IMR-90 (cell line): ENCODE data around the gene MNT. TPM values are rescaled to one million over a fixed set of nuclear protein-coding genes. Genes with fewer than 3 reads are reported as not detected.
A peak's percentile ranks its signal among the peaks of the same experiment; 100 is the strongest.

Experiments
- ATAC-seq: fragments of 200-7000 bp; cut with Tn5 transposase; 2 replicates; pipeline ENCODE4 v1.9.1; 2020; ENCODE audit warnings: low read depth, mild to moderate bottlenecking, moderate library complexity
- BruUV-seq: library from RNA; stranded (reverse); fragments of 400-500 nt; replicated peaks from 2 replicates; lab custom pipeline; 2021; lab: Mats Ljungman, UMichigan
- CTCF ChIA-PET: fragments of 300-600 bp; formaldehyde crosslinking; extraction: SDS; loops from one replicate; lab custom pipeline; 2021; ENCODE audit warnings: antibody characterized with exemption; lab: Yijun Ruan, JAX
- POLR2A ChIA-PET: fragments of 300-600 bp; sonication (Branson Sonifier 250); formaldehyde crosslinking; loops from one replicate; lab custom pipeline; 2022; ENCODE audit warnings: antibody characterized with exemption; ENCODE audit not compliant: unreplicated experiment; lab: Charles Lee
- DNase-seq: peaks from one replicate; pipeline ENCODE4 v3.0.0; 2013
- H2AFZ ChIP-seq: replicated peaks from 2 replicates; pipeline ENCODE3; 2013; ENCODE audit warnings: low read length, mild to moderate bottlenecking; ENCODE audit not compliant: poor library complexity
- H2AK5ac ChIP-seq: 2 replicates; pipeline ENCODE4 v1.6.1; 2013; ENCODE audit warnings: low read depth, low read length, inconsistent platforms
- H2AK9ac ChIP-seq: replicated peaks from 2 replicates; pipeline ENCODE3; 2013; ENCODE audit warnings: mild to moderate bottlenecking, low read depth, low read length, moderate library complexity; ENCODE audit not compliant: poor library complexity
- H2BK120ac ChIP-seq: 2 replicates; pipeline ENCODE4 v1.6.1; 2013; ENCODE audit warnings: low read depth, low read length, inconsistent platforms
- H2BK15ac ChIP-seq: 3 replicates; pipeline ENCODE4 v1.6.1; 2013; ENCODE audit warnings: low read depth, low read length, inconsistent platforms
- H2BK20ac ChIP-seq: 2 replicates; pipeline ENCODE4 v1.6.1; 2013; ENCODE audit warnings: low read depth, mild to moderate bottlenecking, inconsistent platforms, low read length, moderate library complexity
- H2BK5ac ChIP-seq: 2 replicates; pipeline ENCODE4 v1.6.1; 2013; ENCODE audit warnings: mild to moderate bottlenecking, low read depth, low read length, inconsistent platforms; ENCODE audit not compliant: poor library complexity, severe bottlenecking
- H3K14ac ChIP-seq: replicated peaks from 2 replicates; pipeline ENCODE4 v1.6.1; 2013; ENCODE audit warnings: low read depth, low read length, inconsistent platforms
- H3K18ac ChIP-seq: 2 replicates; pipeline ENCODE4 v1.6.1; 2013; ENCODE audit warnings: low read depth, low read length, control low read depth
- H3K23ac ChIP-seq: 2 replicates; pipeline ENCODE4 v1.6.1; 2013; ENCODE audit warnings: low read depth, low read length, inconsistent platforms
- H3K27ac ChIP-seq: 2 replicates; pipeline ENCODE4 v1.5.1; 2013; ENCODE audit warnings: mild to moderate bottlenecking, control low read depth, low read length; ENCODE audit not compliant: insufficient read depth
- H3K27me3 ChIP-seq: 2 replicates; pipeline ENCODE4 v1.6.1; 2013; ENCODE audit warnings: low read length; ENCODE audit not compliant: control insufficient read depth, insufficient read depth
- H3K36me3 ChIP-seq: 2 replicates; pipeline ENCODE4 v1.6.1; 2013; ENCODE audit warnings: low read length, mixed read lengths; ENCODE audit not compliant: control insufficient read depth, insufficient read depth
- H3K4ac ChIP-seq: 2 replicates; pipeline ENCODE4 v1.6.1; 2013; ENCODE audit warnings: low read depth, low read length, inconsistent platforms
- H3K4me1 ChIP-seq: 2 replicates; pipeline ENCODE4 v1.6.1; 2013; ENCODE audit warnings: low read length, mixed read lengths; ENCODE audit not compliant: control insufficient read depth, insufficient read depth
- H3K4me2 ChIP-seq: 2 replicates; pipeline ENCODE4 v1.6.1; 2013; ENCODE audit warnings: low read depth, mild to moderate bottlenecking, control low read depth, low read length, moderate library complexity
- H3K4me3 ChIP-seq: 2 replicates; pipeline ENCODE4 v1.5.1; 2013; ENCODE audit warnings: low read depth, mild to moderate bottlenecking, control low read depth, low read length, moderate library complexity; ENCODE audit not compliant: insufficient read depth
- H3K56ac ChIP-seq: 2 replicates; pipeline ENCODE4 v1.6.1; 2013; ENCODE audit warnings: low read length, inconsistent platforms; ENCODE audit not compliant: insufficient read depth; ENCODE audit errors: extremely low read depth
- H3K79me1 ChIP-seq, 2 experiments: 2 replicates each; pipeline ENCODE4 v1.6.1; 2013; ENCODE audit warnings: low read length in 2 of 2, inconsistent platforms in 1 of 2, low read depth in 1 of 2
- H3K9ac ChIP-seq: 2 replicates; pipeline ENCODE4 v1.6.1; 2013; ENCODE audit warnings: low read depth, low read length, control low read depth
- H3K9me1 ChIP-seq: 2 replicates; pipeline ENCODE4 v1.6.1; 2013; ENCODE audit warnings: low read length, inconsistent platforms; ENCODE audit not compliant: insufficient read depth
- H3K9me3 ChIP-seq: 2 replicates; pipeline ENCODE4 v1.6.1; 2013; ENCODE audit warnings: low read length; ENCODE audit not compliant: control insufficient read depth, insufficient read depth
- H4K20me1 ChIP-seq: 2 replicates; pipeline ENCODE4 v1.6.1; 2013; ENCODE audit warnings: low read length, inconsistent platforms; ENCODE audit not compliant: insufficient read depth
- H4K5ac ChIP-seq: 2 replicates; pipeline ENCODE4 v1.6.1; 2013; ENCODE audit warnings: mild to moderate bottlenecking, low read depth, low read length, control low read depth
- H4K8ac ChIP-seq, 2 experiments: 2 replicates each; pipeline ENCODE4 v1.6.1; 2013; ENCODE audit warnings: low read depth in 2 of 2, low read length in 2 of 2, control low read depth in 1 of 2, inconsistent platforms in 1 of 2
- H4K91ac ChIP-seq: 2 replicates; pipeline ENCODE4 v1.6.1; 2013; ENCODE audit warnings: low read depth, low read length, inconsistent platforms; ENCODE audit not compliant: insufficient read depth
- CHD1 ChIP-seq: IDR thresholded peaks from 2 replicates; pipeline ENCODE4 v1.6.1; 2012; ENCODE audit warnings: low read depth, low read length, improper control_type of control experiment
- SMC3 ChIP-seq: fragments of 150-350 bp; IDR thresholded peaks from 2 replicates; pipeline ENCODE4 v1.6.1; 2016; ENCODE audit warnings: low read depth, mild to moderate bottlenecking, antibody characterized with exemption, low read length, moderate library complexity
- WGBS, 2 experiments: methylation state at CpG; one replicate each; pipeline versions ENCODE4 v1.1.5 to v1.1.7; 2013; ENCODE audit warnings: missing lambda C conversion rate in 2 of 2; ENCODE audit not compliant: insufficient read length in 1 of 2; ENCODE audit errors: extremely low coverage in 2 of 2; 5-methylcytosine and 5-hydroxymethylcytosine counted together
- dilution Hi-C: fragments of 300-500 bp; cut with HindIII; formaldehyde crosslinking; loops from one replicate; pipeline ENCODE4 v1.14.3; 2018; ENCODE audit warnings: low sequenced_read_pairs; ENCODE audit not compliant: unreplicated experiment
- in situ Hi-C: fragments of 300-500 bp; cut with MboI; formaldehyde crosslinking; loops from 3 replicates; pipeline ENCODE4 v1.14.3; 2019; ENCODE audit warnings: low sequenced_read_pairs, inconsistent platforms, mixed read lengths
- intact Hi-C: fragments of 100-400 bp; cut with micrococcal nuclease; formaldehyde crosslinking; loops from 2 replicates; pipeline ENCODE4 v1.10.0; 2022
- polyA plus RNA-seq, 3 experiments: library from polyadenylated mRNA; depleted of rRNA; stranded (reverse); fragments of >200 nt; gene quantifications; 2 replicates each; pipeline ENCODE4 v1.2.3, GENCODE V29; 2012; ENCODE audit warnings: low replicate concordance in 1 of 3
- total RNA-seq: library from RNA; depleted of rRNA; stranded (reverse); fragments of >200 nt; gene quantifications from 2 replicates; pipeline ENCODE4 v1.2.3, GENCODE V29; 2012

Gene MNT
- total and polyA plus RNA-seq, 2 of the 4 experiments (the other 2 are of a cell fraction) = 1.4 to 8.3 TPM

GRCh38 chr17:2365132-2365531 is 35.7 kb downstream of the MNT start:
- H4K20me1 ChIP-seq = peaks cover 11% of the 10 kb centered on the region
- BruUV-seq = no TSS peak
- in situ Hi-C loops = no loop called here
- H3K14ac ChIP-seq = no peak overlapping the region
- peaks cover 4% of the 10 kb centered on the region; the same call in 1 of the 2 replicates for H3K9me1 ChIP-seq
- POLR2A ChIA-PET = no interaction called here
- no peak overlapping the region for H3K56ac ChIP-seq
- H3K4me1 ChIP-seq = no peaks in the 10 kb centered on the region
- H3K4me3 ChIP-seq = no peak overlapping the region
- no peak overlapping the region for H3K23ac ChIP-seq
- H3K4ac ChIP-seq = no peak overlapping the region
- no peak overlapping the region for H4K91ac ChIP-seq
- H3K27ac ChIP-seq = no peak overlapping the region
- H2BK5ac ChIP-seq = no peak overlapping the region
- H4K5ac ChIP-seq = no peak overlapping the region
- TF ChIP-seq SMC3 = no peak
- no peak for TF ChIP-seq CHD1
- CTCF ChIA-PET = no interaction called here
- peaks cover 44% of the 10 kb centered on the region for H3K36me3 ChIP-seq
- H4K8ac ChIP-seq = no peak overlapping the region
- WGBS, 2 experiments = 92% methylated on average over 12 of the region's 20 CpGs; no CpG with 5 or more reads in 1 of the 2 experiments
- H2AK9ac ChIP-seq = peak overlapping the region; percentile 25
- H2BK20ac ChIP-seq = no peak overlapping the region
- no peak overlapping the region for H3K9ac ChIP-seq
- no peak overlapping the region for H3K4me2 ChIP-seq
- H3K79me1 ChIP-seq = peaks cover 0 to 8% of the 10 kb centered on the region in 2 experiments; a peak in 1 of 4 replicates
- no peak overlapping the region for H3K18ac ChIP-seq
- intact Hi-C loops = no loop called here
- no peak overlapping the region for H2AK5ac ChIP-seq
- no peak overlapping the region for H2BK15ac ChIP-seq
- H2AFZ ChIP-seq = no peak overlapping the region
- no peaks in the 10 kb centered on the region for H3K9me3 ChIP-seq
- H3K27me3 ChIP-seq = no peaks in the 10 kb centered on the region
- no peak overlapping the region for H2BK120ac ChIP-seq
- DNase-seq (no peak), ATAC-seq (no peak)
- dilution Hi-C loops = no loop called here
